ENCODE measurements around the gene GTSF1L. TPM values are rescaled to one million over a fixed set of nuclear protein-coding genes. Genes with fewer than 3 reads are reported as not detected.

The GTSF1L gene
- total RNA-seq, 1 donor from 2014 or later = not detected

DNA sequence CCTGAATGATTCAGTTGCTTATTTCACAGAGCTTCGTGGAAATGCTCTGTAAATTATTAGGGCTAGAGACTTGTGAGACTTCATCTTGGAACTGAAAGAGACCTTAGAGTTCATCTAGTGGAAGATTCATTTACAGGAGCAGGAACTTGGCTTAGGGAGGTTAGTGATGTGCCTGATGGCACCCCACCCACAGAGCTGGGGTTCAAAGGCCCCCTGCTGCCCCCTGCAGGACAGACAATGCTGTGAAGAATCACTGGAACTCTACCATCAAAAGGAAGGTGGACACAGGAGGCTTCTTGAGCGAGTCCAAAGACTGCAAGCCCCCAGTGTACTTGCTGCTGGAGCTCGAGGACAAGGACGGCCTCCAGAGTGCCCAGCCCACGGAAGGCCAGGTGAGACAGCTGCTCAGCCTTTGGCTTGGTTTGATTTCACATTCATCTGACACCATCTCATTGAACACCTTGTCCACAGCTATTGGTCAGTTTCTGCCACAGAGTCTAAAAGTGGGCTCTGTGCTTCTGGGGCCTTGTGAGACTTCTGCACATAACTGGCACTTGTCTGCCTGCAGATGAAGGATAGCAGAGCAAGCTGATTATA lies 34.8 kb downstream of the GTSF1L start:
- Mint-ChIP-seq H3K27ac (ENCODE audit: unreplicated experiment) (no peak overlapping the region), H3K36me3 (ENCODE audit: low read depth) (no peaks in the 10 kb centered on the region), H3K4me3 (ENCODE audit: unreplicated experiment) (no peak overlapping the region), H3K4me1 (ENCODE audit: low read depth) (no peaks in the 10 kb centered on the region), H3K27me3 (ENCODE audit: low read depth) (no peaks in the 10 kb centered on the region), H3K9me3 (ENCODE audit: low read depth) (no peaks in the 10 kb centered on the region)
- no peak for DNase-seq (ENCODE audit: low spot score)
- TF ChIP-seq, protein P1, sequence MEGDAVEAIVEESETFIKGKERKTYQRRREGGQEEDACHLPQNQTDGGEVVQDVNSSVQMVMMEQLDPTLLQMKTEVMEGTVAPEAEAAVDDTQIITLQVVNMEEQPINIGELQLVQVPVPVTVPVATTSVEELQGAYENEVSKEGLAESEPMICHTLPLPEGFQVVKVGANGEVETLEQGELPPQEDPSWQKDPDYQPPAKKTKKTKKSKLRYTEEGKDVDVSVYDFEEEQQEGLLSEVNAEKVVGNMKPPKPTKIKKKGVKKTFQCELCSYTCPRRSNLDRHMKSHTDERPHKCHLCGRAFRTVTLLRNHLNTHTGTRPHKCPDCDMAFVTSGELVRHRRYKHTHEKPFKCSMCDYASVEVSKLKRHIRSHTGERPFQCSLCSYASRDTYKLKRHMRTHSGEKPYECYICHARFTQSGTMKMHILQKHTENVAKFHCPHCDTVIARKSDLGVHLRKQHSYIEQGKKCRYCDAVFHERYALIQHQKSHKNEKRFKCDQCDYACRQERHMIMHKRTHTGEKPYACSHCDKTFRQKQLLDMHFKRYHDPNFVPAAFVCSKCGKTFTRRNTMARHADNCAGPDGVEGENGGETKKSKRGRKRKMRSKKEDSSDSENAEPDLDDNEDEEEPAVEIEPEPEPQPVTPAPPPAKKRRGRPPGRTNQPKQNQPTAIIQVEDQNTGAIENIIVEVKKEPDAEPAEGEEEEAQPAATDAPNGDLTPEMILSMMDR (IDR thresholded peaks at IDR 0.05) = peak; percentile 77

DNA sequence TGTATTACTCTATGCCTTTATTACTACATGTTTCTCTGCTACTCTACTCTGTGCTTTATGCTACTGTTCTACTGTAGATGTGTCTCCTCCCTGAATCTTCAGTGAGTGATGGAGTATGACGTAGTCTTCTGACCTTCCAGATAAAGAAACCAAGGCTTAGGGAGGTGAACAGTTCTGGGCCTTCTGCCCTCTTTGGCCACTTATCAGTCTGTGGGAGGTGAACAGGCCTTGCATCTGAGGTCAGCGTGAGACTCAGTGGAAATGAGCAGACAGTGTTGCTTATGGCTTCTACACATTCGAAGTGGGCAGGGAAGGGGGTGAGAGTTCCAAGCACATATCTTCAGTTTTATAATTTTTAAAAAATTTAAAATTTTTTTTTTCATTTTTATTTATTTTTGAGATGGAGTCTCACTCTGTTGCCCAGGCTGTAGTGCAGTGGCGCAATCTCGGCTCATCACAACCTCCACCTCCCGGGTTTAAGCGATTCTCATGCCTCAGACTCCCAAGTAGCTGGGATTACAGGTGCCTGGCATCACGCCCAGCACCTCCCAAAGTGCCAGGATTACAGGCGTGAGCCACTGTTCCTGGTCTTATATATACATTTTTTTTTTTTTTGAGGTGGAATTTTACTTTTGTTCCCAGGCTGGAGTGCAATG lies 35.7 kb downstream of the GTSF1L start:
- no peak for DNase-seq (ENCODE audit: low spot score)
- H3K4me1 Mint-ChIP-seq (ENCODE audit: low read depth) = no peaks in the 10 kb centered on the region
- no peaks in the 10 kb centered on the region for H3K36me3 Mint-ChIP-seq (ENCODE audit: low read depth)
- H3K27ac Mint-ChIP-seq (ENCODE audit: unreplicated experiment) = no peak overlapping the region
- H3K9me3 Mint-ChIP-seq (ENCODE audit: low read depth) = no peaks in the 10 kb centered on the region
- H3K4me3 Mint-ChIP-seq (ENCODE audit: unreplicated experiment) = no peak overlapping the region
- TF ChIP-seq, protein P1 (IDR thresholded peaks at IDR 0.05) = no peak
- no peaks in the 10 kb centered on the region for H3K27me3 Mint-ChIP-seq (ENCODE audit: low read depth)

DNA sequence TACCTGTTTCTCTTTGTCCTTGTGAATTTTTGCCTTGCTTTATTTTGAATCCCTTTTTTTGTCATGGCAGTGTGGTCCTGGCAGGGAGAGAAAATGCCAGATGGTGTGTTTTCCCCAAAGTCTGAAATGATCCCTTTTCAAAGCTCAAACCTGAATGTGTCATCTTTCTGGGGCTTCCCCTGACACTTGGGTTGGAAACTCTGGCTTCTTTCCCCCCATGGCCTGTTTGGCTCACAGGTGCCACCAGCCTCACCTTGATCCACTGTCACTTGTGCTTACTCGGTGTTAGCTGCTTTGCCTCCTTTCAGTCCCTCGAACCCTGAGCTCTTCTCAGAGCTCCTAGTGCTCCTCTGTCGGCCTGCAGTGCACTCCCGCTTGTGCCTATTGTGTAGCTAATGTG lies 37.6 kb downstream of the GTSF1L start:
- H3K27me3 Mint-ChIP-seq (ENCODE audit: low read depth) = no peaks in the 10 kb centered on the region
- H3K36me3 Mint-ChIP-seq (ENCODE audit: low read depth) = no peaks in the 10 kb centered on the region
- H3K9me3 Mint-ChIP-seq (ENCODE audit: low read depth) = no peaks in the 10 kb centered on the region
- TF ChIP-seq, protein P1 (IDR thresholded peaks at IDR 0.05) = no peak
- H3K4me1 Mint-ChIP-seq (ENCODE audit: low read depth) = no peaks in the 10 kb centered on the region
- no peak overlapping the region for H3K4me3 Mint-ChIP-seq (ENCODE audit: unreplicated experiment)
- no peak for DNase-seq (ENCODE audit: low spot score)
- H3K27ac Mint-ChIP-seq (ENCODE audit: unreplicated experiment) = no peak overlapping the region

DNA sequence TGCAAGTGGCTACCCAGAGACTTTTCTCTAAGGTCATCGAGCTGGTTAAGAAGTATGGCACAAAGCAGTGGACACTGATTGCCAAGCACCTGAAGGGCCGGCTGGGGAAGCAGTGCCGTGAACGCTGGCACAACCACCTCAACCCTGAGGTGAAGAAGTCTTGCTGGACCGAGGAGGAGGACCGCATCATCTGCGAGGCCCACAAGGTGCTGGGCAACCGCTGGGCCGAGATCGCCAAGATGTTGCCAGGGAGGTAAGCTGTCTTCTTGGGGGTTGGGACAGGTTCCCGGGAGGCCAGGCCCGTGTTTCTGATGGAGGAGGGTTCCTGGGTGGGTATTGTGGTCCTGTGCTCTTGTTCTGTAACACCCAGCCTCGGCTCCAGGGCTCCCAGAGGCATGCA lies 40.0 kb downstream of the GTSF1L start:
- Mint-ChIP-seq H3K9me3 (ENCODE audit: low read depth) (no peaks in the 10 kb centered on the region), H3K4me1 (ENCODE audit: low read depth) (no peaks in the 10 kb centered on the region), H3K27ac (ENCODE audit: unreplicated experiment) (no peak overlapping the region), H3K27me3 (ENCODE audit: low read depth) (no peaks in the 10 kb centered on the region), H3K4me3 (ENCODE audit: unreplicated experiment) (no peak overlapping the region), H3K36me3 (ENCODE audit: low read depth) (no peaks in the 10 kb centered on the region)
- no peak for DNase-seq (ENCODE audit: low spot score)
- TF ChIP-seq, protein P1 (IDR thresholded peaks at IDR 0.05) = no peak

DNA sequence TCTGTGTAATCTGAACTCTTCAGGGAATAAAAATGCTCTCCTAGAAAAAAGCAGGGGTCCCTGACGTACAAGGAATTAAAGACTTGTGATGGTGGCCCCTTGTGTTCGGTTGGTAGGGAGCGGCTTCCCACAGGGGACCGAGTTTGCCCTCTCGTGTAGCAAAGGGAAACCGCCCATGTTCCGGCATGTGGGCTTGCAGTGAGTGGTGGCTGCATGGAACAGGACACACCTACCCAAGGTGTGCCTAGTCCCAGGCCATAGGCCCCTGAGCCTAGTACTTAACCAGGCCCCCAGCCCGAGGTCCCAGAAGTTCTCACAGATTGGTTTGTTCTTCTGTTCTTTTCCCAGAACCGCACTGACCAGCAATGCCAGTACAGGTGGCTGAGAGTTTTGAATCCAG lies 44.4 kb downstream of the GTSF1L start:
- H3K4me1 Mint-ChIP-seq (ENCODE audit: low read depth) = no peaks in the 10 kb centered on the region
- no peaks in the 10 kb centered on the region for H3K9me3 Mint-ChIP-seq (ENCODE audit: low read depth)
- H3K27me3 Mint-ChIP-seq (ENCODE audit: low read depth) = no peaks in the 10 kb centered on the region
- H3K4me3 Mint-ChIP-seq (ENCODE audit: unreplicated experiment) = no peak overlapping the region
- no peak overlapping the region for H3K27ac Mint-ChIP-seq (ENCODE audit: unreplicated experiment)
- DNase-seq (ENCODE audit: low spot score) = no peak
- no peaks in the 10 kb centered on the region for H3K36me3 Mint-ChIP-seq (ENCODE audit: low read depth)
- TF ChIP-seq, protein P1 (IDR thresholded peaks at IDR 0.05) = no peak
